Measurements from ENCODE around the gene TBPL1. TPM values are rescaled to one million over a fixed set of nuclear protein-coding genes. Genes with fewer than 3 reads are reported as not detected.

TBPL1 gene
- total RNA-seq, 1 donor from 2014 or later = 50.2 TPM

DNA sequence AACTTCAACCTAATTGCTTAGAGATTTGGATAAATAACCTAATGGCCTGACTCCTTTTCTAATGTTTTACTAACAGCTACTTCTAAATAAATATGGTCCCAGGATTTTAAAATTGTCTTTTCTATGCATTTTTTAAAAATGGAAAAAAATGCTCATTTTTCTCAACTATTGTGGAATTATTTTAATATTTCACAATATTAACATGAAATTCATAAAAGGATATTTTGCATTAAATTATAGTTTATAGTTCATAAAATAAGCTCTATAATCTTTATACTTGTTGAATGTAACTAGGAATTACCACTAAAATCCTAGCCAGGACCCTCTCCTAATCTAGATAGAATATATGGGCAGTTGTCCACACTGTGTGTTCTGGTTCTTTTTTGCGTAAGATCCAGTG lies 37.3 kb downstream of the TBPL1 start:
- TF ChIP-seq, protein P1, sequence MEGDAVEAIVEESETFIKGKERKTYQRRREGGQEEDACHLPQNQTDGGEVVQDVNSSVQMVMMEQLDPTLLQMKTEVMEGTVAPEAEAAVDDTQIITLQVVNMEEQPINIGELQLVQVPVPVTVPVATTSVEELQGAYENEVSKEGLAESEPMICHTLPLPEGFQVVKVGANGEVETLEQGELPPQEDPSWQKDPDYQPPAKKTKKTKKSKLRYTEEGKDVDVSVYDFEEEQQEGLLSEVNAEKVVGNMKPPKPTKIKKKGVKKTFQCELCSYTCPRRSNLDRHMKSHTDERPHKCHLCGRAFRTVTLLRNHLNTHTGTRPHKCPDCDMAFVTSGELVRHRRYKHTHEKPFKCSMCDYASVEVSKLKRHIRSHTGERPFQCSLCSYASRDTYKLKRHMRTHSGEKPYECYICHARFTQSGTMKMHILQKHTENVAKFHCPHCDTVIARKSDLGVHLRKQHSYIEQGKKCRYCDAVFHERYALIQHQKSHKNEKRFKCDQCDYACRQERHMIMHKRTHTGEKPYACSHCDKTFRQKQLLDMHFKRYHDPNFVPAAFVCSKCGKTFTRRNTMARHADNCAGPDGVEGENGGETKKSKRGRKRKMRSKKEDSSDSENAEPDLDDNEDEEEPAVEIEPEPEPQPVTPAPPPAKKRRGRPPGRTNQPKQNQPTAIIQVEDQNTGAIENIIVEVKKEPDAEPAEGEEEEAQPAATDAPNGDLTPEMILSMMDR (conservative IDR thresholded peaks at IDR 0.05) = no peak
- DNase-seq (ENCODE audit: low read depth, low spot score) = no peak
- no peak overlapping the region for H3K27ac Mint-ChIP-seq (ENCODE audit: unreplicated experiment)
- H3K27me3 Mint-ChIP-seq (ENCODE audit: low read depth) = no peaks in the 10 kb centered on the region
- no peaks in the 10 kb centered on the region for H3K4me1 Mint-ChIP-seq
- H3K9me3 Mint-ChIP-seq = no peaks in the 10 kb centered on the region
- peaks cover 6% of the 10 kb centered on the region for H3K36me3 Mint-ChIP-seq (ENCODE audit: low read depth)
- H3K4me3 Mint-ChIP-seq = no peak overlapping the region

DNA sequence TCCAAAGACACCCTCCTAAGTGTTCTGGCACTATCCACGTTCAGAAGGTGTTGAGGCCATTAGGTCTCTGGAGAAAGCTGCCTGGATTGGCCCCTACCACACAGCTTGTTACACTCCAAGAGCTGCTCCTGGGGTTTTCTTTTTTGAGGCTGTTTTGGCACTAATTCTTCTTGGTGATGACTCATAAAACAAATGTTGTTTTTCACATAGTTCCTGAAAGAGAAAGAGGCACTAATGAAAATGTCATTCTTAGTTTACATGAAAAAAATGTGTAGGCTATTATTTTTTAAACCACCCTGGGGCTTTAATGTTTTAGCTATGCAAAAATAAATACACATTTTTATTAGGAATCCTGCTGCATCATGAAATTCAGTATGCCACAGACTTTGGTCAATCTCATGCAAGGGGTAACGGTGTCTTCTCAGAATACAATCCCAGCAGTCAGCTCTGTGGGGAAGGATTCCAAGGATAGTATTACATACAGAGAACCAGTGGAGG lies 38.1 kb downstream of the TBPL1 start:
- no peaks in the 10 kb centered on the region for H3K36me3 Mint-ChIP-seq (ENCODE audit: low read depth)
- no peaks in the 10 kb centered on the region for H3K4me1 Mint-ChIP-seq
- H3K4me3 Mint-ChIP-seq = no peak overlapping the region
- DNase-seq (ENCODE audit: low read depth, low spot score) = no peak
- no peaks in the 10 kb centered on the region for H3K27me3 Mint-ChIP-seq (ENCODE audit: low read depth)
- no peaks in the 10 kb centered on the region for H3K9me3 Mint-ChIP-seq
- TF ChIP-seq, protein P1 (conservative IDR thresholded peaks at IDR 0.05) = no peak
- no peak overlapping the region for H3K27ac Mint-ChIP-seq (ENCODE audit: unreplicated experiment)

GRCh38 chr6:133992992-133993680 lies 40.1 kb downstream of the TBPL1 start:
- TF ChIP-seq, protein P1 (conservative IDR thresholded peaks at IDR 0.05) = no peak
- no peak overlapping the region for H3K27ac Mint-ChIP-seq (ENCODE audit: unreplicated experiment)
- DNase-seq (ENCODE audit: low read depth, low spot score) = no peak
- H3K4me3 Mint-ChIP-seq = no peak overlapping the region
- no peaks in the 10 kb centered on the region for H3K27me3 Mint-ChIP-seq (ENCODE audit: low read depth)
- H3K9me3 Mint-ChIP-seq = no peaks in the 10 kb centered on the region
- no peaks in the 10 kb centered on the region for H3K4me1 Mint-ChIP-seq
- H3K36me3 Mint-ChIP-seq (ENCODE audit: low read depth) = no peaks in the 10 kb centered on the region

DNA sequence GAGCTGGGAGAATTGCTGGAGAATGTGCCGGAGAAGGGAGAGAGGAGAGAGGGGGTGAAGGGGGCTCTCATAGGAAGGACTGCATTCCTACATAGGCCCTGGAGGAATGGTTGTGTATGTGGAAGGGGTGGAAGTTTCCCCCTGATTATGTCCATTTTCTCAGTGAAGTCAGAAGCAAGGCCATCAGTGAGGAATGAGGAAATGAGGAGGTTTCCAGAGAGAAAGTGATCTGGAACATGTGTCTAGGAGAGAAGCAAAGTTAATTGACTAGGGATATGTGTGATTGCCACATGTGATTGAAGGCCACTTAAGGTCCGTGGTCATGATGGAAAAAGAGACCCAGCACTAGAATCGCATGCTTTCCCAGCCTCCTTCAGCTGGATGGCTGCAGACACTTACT lies 42.3 kb downstream of the TBPL1 start:
- TF ChIP-seq, protein P1 (conservative IDR thresholded peaks at IDR 0.05) = no peak
- DNase-seq (ENCODE audit: low read depth, low spot score) = no peak
- Mint-ChIP-seq H3K27ac (ENCODE audit: unreplicated experiment) (no peak overlapping the region), H3K4me3 (no peak overlapping the region), H3K36me3 (ENCODE audit: low read depth) (no peaks in the 10 kb centered on the region), H3K9me3 (no peaks in the 10 kb centered on the region), H3K27me3 (ENCODE audit: low read depth) (no peaks in the 10 kb centered on the region), H3K4me1 (no peaks in the 10 kb centered on the region)

DNA sequence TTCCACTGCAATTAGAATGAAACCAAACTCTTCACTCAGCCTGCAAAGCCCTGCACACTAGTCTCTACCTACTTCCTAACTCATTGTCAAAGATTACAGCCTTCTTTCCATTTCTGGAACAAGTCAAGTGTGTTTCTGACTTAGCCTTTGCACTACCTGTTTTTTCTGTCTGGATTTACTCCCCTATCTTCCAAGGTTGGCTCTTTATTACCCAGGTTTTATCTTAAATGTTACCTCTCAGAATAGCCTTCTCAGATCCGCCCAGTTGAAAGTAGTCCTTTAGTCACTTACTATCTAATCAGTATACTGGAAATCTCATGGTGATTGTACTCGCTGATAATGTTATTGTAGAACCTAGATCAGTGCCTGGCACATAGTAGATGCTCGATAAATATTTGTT lies 42.7 kb downstream of the TBPL1 start:
- H3K4me3 Mint-ChIP-seq = no peak overlapping the region
- H3K27ac Mint-ChIP-seq (ENCODE audit: unreplicated experiment) = no peak overlapping the region
- H3K9me3 Mint-ChIP-seq = no peaks in the 10 kb centered on the region
- no peaks in the 10 kb centered on the region for H3K27me3 Mint-ChIP-seq (ENCODE audit: low read depth)
- H3K4me1 Mint-ChIP-seq = no peaks in the 10 kb centered on the region
- H3K36me3 Mint-ChIP-seq (ENCODE audit: low read depth) = no peaks in the 10 kb centered on the region
- TF ChIP-seq, protein P1 (conservative IDR thresholded peaks at IDR 0.05) = no peak
- no peak for DNase-seq (ENCODE audit: low read depth, low spot score)

Measured in neural crest cell (in vitro differentiated cells).